AG04449 (cell line): ENCODE results near the gene TMEM126B.

Experiments used
- CTCF ChIA-PET: fragments of 350-600 bp; formaldehyde crosslinking; extraction: SDS; loops from one replicate; lab custom pipeline; 2021; ENCODE audit warnings: antibody characterized with exemption; lab: Yijun Ruan, JAX
- POLR2A ChIA-PET: fragments of 400-600, 350-600 bp; formaldehyde crosslinking; extraction: SDS; loops from one replicate; lab custom pipeline; 2020; ENCODE audit warnings: antibody characterized with exemption, inconsistent platforms; lab: Yijun Ruan, JAX
- DNase-seq: peaks from one replicate; pipeline ENCODE4 v3.0.0-alpha.2; 2010; ENCODE audit warnings: low read depth, low spot score
- H3K4me3 ChIP-seq: 2 replicates; pipeline ENCODE4 v1.5.1; 2011; ENCODE audit warnings: low read depth, mild to moderate bottlenecking, control low read depth, low read length
- TF ChIP-seq, protein P1 (sequence below): IDR thresholded peaks from one replicate; pipeline ENCODE4 v1.5.1; 2011; ENCODE audit warnings: mild to moderate bottlenecking, moderate library complexity, low read length, control low read depth, inconsistent platforms; ENCODE audit not compliant: insufficient read depth; ENCODE audit errors: missing control alignments

The TMEM126B gene

GRCh38 chr11:85627998-85628770 is at the start of gene TMEM126B:
Gene TMEM126B, plus strand, starts transcription at chr11:85628593. Its CDS starts 15 bp downstream, at chr11:85628608.
- H3K4me3 ChIP-seq, result peak within 1 kb of the TSS; percentile 78
- POLR2A ChIA-PET, result interaction anchor here (0.7 to 2.4 kb wide), 5 partner anchors 9 to 617 kb away, joined by 3 to 14 read pairs (median 4); partner anchors contain the start of genes CREBZF and TMEM126A
- CTCF ChIA-PET, result interaction anchor here (0.8 to 1.4 kb wide), 4 partner anchors 12 to 64 kb away, joined by 3 read pairs; partner anchors contain the start of gene TMEM126A
- TF ChIP-seq, protein P1, sequence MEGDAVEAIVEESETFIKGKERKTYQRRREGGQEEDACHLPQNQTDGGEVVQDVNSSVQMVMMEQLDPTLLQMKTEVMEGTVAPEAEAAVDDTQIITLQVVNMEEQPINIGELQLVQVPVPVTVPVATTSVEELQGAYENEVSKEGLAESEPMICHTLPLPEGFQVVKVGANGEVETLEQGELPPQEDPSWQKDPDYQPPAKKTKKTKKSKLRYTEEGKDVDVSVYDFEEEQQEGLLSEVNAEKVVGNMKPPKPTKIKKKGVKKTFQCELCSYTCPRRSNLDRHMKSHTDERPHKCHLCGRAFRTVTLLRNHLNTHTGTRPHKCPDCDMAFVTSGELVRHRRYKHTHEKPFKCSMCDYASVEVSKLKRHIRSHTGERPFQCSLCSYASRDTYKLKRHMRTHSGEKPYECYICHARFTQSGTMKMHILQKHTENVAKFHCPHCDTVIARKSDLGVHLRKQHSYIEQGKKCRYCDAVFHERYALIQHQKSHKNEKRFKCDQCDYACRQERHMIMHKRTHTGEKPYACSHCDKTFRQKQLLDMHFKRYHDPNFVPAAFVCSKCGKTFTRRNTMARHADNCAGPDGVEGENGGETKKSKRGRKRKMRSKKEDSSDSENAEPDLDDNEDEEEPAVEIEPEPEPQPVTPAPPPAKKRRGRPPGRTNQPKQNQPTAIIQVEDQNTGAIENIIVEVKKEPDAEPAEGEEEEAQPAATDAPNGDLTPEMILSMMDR, result no peak
- DNase-seq, result peak; percentile 69

DNA sequence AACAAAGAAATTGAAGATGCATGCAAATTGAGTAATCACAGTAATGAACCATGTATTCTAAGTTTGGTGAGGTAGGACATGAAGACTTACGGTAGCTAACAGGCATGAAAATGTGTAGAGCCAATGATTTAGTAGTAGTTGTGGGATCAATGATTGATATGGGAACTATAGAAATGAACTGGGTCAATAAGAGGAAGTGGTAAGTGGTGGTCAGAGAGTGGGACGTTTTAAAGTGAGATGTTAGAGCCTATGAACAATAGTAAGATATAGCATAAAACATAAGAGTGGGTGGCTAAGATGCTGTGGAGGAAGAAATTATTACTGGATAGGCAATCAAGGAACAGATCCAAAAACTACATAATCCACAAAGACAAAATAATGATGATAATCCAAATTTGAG is 46.3 kb upstream of the TMEM126B start:
- POLR2A ChIA-PET, result no interaction called here
- CTCF ChIA-PET, result no interaction called here
- no peak for DNase-seq

DNA sequence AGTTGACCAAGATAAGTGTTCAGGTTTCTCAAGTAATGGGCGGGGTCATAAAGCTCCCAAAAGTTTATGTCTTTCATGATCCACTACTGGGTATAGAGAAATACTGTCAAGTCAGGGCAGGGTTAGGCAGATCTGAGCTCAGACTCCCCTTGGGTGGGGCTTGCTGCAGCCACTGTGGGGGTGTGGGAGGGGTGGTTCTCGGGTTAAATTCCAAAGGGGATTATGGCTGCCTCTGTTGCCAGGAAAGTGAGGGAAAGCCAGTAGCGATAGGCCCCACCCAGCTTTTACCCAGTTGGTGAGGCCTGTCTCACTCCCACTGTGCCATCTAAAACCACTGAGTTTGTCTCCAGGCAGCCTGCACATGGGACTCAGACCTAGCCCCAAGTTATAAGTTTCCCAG is 39.0 kb upstream of the TMEM126B start:
- no peak overlapping the region for H3K4me3 ChIP-seq
- CTCF ChIA-PET, result interaction anchor here (1.1 to 5.3 kb wide), 8 partner anchors 741 to 1034 kb away, joined by 3 to 57 read pairs (median 6); no protein-coding TSS in a partner anchor
- POLR2A ChIA-PET, result no interaction called here
- DNase-seq, result no peak
- TF ChIP-seq, protein P1, result no peak

More for the DNA sequence above, 46.3 kb upstream of the TMEM126B start:
- TF ChIP-seq, protein P1, result no peak
- H3K4me3 ChIP-seq, result no peak overlapping the region

GRCh38 chr11:85590848-85591483 is 37.4 kb upstream of the TMEM126B start:
- ChIA-PET CTCF (interaction anchor here (1.0 to 5.3 kb wide), 10 partner anchors 37 to 1032 kb away, joined by 3 to 57 read pairs (median 7); partner anchors contain the start of genes TMEM126A and TMEM126B), POLR2A (no interaction called here)
- H3K4me3 ChIP-seq, result no peak overlapping the region
- DNase-seq, result no peak
- TF ChIP-seq, protein P1, result no peak

DNA sequence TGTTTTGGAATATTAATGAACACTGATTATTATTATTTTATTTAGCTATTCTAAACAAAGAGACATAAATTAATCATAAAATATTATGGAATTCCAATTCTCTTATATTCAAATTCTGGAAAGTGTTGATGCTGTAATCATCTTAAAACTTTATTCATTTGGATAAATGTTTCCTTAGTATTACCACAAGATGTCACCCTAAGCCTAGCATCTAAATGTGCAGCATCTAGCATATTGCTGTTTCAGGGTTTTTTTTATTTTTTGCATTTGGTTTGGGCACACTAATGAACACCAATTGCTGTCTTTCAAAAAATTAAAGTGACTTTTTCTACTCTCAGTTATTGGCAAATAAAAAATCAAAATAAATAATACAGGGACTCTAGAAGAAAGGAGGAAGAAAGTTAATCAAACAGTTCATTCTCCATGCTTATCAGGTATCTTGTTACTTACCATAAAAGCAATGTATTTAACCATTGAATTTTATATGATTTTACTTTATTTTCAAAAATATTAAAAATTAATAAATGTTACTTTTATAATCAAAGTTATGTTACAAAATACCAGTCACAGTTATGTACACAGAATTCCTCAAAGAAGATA is 33.0 kb upstream of the TMEM126B start:
- no peak overlapping the region for H3K4me3 ChIP-seq
- POLR2A ChIA-PET, result no interaction called here
- CTCF ChIA-PET, result interaction anchor here (0.7 to 1.4 kb wide), 9 partner anchors 8 to 697 kb away, joined by 3 to 5 read pairs (median 4); no protein-coding TSS in a partner anchor
- TF ChIP-seq, protein P1, result peak; percentile 22
- no peak for DNase-seq

- no peak overlapping the region for H3K4me3 ChIP-seq
- POLR2A ChIA-PET, result no interaction called here
- CTCF ChIA-PET, result interaction anchor here (1.3 to 2.5 kb wide), 3 partner anchors 29 to 258 kb away, joined by 3 to 10 read pairs (median 4); partner anchors contain the start of genes CCDC83 and TMEM126A
- DNase-seq, result no peak
- TF ChIP-seq, protein P1, result no peak
These were observed 31.5 kb upstream of the TMEM126B start for GRCh38 chr11:85596886-85597285.
